Left colon (tissue), 2 donors: ENCODE measurements around the gene GRAP. TPM values are rescaled to one million over a fixed set of nuclear protein-coding genes. Genes with fewer than 3 reads are reported as not detected.

Source experiments
- ATAC-seq: fragments of 200-7000 bp; cut with Tn5 transposase; one replicate; pipeline ENCODE4 v1.9.1; 2020; ENCODE audit warnings: mild to moderate bottlenecking, moderate library complexity
- DNase-seq, 2 donors: peaks; one replicate each; pipeline ENCODE4 v3.0.0-alpha.2; 2020
- intact Hi-C, 2 donors: fragments of 100-400 bp; cut with DNase I in 1 of 2; cut with micrococcal nuclease in 1 of 2; formaldehyde crosslinking; loops; one replicate each; pipeline versions ENCODE4 v1.11.2 to v1.14.0; 2022; cut with DNase I, micrococcal nuclease
- total RNA-seq, 2 donors: library from RNA; stranded (reverse); fragmentation: NEBNext Ultra II Directional; extraction: Animal tissue kit (Norgen Biotek cat#: 25700); gene quantifications; one replicate each; pipeline ENCODE4 v1.2.1, GENCODE V29; 2021
- donor health status: DM: no; HTN: no; CAD: no.
- donor health status: DM: yes; HTN: yes; CAD: no.

Gene GRAP
- total RNA-seq, 2 donors from 2014 or later: 0.79 to 1.5 TPM

GRCh38 chr17:18993905-18994526 is 52.7 kb downstream of the GRAP start:
- DNase-seq (no peak), ATAC-seq (peak; percentile 15)
- intact Hi-C loops: no loop called here

DNA sequence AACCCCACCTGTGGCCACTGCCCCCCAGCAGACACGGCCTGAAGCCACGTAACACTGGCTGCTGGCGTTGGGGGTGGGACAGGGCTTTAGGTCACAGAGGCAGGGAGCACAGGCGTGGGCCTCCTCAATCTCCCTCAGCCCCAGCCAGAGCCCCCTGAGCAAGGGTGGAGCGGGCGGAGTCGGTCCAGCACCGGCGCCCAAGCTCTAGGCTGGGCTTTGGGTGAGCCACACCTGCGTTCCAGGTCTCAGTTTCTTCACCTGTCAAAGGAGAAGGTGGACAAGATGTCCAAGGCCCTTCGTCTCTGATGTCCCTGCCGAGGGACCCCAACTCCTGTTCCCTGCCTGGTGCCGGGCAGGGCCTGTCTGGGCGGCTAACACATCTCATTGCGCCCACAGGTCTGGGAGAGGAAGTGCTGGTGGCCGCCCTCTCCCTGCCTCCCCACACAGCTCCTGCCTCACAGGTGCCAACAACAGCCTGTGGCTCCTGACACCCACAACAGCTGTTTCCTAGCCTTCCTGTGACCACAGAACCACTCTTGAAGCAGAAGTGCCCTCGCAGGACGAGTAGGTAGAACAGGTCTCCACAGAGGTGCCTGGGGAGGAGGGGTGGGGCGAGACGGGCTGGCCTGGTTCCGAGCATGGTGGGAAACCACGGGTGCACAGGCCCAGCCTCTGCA is 54.2 kb downstream of the GRAP start:
- ATAC-seq (no peak), DNase-seq (no peak)

GRCh38 chr17:18991531-18992315 is 55.0 kb downstream of the GRAP start:
- intact Hi-C loops: no loop called here
- no peak for DNase-seq
- no peak for ATAC-seq

More for the DNA sequence above, 54.2 kb downstream of the GRAP start:
- intact Hi-C loops: no loop called here

GRCh38 chr17:18990331-18990730 is 56.4 kb downstream of the GRAP start:
- ATAC-seq (no peak), DNase-seq (no peak)
- intact Hi-C loops: no loop called here

DNA sequence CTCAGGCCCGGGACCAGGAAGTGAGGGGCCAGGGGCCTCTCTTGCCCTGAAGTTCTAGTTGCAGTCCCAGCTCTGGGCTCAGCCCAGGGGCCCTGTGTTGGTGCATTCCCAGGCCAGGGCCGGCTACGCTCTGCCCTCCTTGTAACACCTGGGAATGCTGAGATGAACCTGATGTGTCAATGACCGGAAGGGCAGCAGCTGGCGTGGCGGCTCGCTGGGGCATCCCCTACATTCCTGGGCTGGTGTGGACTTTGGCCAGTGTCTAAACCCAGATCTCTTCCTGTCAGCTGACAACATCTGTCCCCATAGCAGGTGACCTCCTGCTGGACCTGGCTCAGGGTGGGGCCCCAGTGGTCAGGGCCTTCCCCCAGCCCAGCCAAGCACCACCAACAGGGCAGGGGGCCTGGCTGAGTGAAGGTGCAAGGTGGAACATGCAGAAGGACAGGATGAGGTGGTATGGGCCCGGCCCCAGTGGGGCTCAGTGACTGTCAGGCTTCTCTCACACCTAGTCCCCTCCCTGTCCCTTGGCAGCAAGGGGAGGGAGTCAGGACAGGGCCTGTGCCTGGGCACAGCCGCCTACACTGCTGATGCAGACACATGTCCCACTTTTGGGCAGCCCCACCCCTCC is 58.1 kb downstream of the GRAP start:
- peak; percentile 81 to 88 for DNase-seq
- intact Hi-C loops: no loop called here

GRCh38 chr17:18987862-18988545 is 58.8 kb downstream of the GRAP start:
- no peak for DNase-seq
- no peak for ATAC-seq
- intact Hi-C loops: no loop called here

More for the DNA sequence above, 58.1 kb downstream of the GRAP start:
- ATAC-seq: peak; percentile 88

GRCh38 chr17:18987230-18987610 is 59.5 kb downstream of the GRAP start:
- DNase-seq (no peak), ATAC-seq (no peak)
- intact Hi-C loops: no loop called here

DNA sequence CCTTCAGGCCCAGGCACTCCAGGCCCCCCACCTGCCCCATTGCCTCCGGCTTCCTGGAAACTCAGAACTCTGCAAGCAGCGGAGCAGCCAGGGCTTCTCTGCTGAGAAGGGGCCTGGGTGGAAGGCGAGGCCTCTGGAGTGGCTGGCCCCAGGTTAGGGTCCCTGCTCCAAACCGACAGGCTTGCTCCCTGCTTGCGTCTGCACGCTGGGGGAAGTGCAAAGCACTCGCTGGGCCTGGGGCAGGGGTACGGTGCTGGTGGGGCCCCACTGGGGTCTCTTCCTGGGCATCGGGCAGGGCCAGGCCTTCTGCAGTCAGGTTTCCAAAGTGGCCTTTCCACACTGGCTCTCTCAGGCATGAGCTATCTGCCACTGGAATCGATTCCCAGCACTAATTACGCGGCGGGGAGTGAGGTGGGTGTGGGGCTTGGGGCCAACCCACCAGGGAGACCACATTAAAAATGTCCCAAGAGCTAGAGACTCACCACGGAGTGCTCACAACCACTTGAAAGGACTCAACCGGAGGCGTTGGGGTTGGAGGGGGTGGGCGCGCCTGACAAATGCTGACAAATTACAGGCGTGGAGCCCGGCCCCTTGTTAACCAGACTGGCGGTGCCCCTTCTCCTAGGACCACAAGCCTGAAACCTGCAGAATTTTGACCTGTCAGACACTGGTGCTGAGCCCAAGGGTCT is 60.1 kb downstream of the GRAP start:
- ATAC-seq: no peak
- no peak for DNase-seq
- intact Hi-C loops: no loop called here

DNA sequence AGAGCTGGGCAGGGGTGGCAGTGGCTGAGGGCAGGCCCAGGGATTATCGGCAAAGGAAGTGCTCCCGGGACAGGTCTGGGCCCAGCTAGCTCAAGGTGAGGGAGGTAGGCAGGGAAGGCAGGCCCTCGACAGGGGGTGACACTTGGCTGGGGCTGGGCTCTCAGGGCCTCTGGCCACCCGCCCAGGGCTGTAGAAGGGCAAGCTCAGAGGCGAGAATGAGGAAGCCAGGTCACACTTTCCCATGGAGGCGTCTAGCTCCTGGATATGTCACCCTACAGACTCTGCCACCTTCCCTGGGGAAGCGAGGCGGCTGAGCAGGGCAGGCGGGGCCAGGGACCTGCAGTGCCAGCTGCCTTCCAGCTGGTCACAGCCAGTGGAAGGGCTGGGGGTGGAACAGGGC is 61.3 kb downstream of the GRAP start:
- no peak for DNase-seq
- intact Hi-C loops: no loop called here

DNA sequence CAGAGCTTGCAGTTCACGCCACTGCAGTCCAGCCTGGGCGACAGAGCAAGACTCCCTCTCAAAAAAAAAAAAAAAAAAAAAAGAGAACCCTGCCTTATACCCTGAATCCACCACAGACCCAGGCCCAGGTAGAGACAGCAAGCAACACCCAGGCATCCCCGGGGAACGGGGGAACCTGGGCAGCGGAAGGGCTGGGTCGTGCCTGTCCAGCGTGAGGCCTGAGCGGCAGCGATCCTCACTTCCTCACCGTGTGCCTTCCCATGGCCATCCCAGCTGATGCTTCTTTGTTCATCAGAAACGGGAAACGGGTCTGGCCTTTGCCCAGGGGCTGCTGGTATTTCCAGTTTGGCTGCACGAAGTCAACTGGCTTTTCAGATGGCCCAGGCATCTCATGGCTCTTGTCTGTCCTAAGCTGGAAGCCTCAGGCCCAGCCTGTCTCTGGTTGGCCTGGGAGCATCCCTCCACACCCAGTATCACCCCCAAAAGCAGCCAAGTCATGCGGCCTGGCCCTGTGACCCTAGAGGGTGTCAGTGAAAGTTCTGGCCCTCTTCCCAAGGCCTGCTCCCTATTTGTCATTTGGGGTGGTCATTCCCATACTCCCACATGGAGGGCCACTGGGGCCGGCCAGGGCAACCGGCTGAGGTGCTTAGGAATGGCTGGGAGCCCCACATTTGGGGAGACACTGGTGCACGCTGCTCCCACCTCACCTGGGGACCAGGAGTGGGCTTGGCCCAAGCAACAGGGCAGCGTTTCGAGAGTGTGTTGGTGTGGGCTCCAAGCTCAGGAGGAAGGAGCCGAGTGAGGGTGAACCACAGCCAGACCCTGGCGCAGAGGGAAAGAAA is 62.3 kb downstream of the GRAP start:
- no peak for ATAC-seq
- no peak for DNase-seq
- intact Hi-C loops: no loop called here

More for the DNA sequence above, 61.3 kb downstream of the GRAP start:
- ATAC-seq: peak; percentile 1

- intact Hi-C loops: no loop called here
- DNase-seq: peak; percentile 94
- peak; percentile 83 for ATAC-seq
These were observed 64.9 kb downstream of the GRAP start for GRCh38 chr17:18981642-18982424.

DNA sequence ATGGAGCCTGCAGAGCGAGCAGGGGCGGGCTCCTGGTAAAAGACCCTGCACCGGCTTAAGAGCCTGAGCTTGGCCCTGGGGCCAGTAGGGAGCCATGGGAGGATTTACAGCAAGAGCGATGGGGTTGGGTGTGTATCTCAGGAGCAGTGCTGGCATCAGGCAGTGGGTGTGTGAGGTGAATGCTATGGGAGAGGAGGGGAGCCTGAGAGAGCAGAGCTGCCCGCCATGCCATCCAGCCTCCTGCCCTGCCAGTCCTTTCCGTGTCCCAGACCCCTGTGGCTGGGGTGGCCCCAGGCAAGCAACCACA is 65.5 kb downstream of the GRAP start:
- ATAC-seq (peak; percentile 46), DNase-seq (peak in 1 of 2 donors; percentile 51)
- intact Hi-C loops: no loop called here

- no peak for ATAC-seq
- intact Hi-C loops: no loop called here
- no peak for DNase-seq
These were observed 65.9 kb downstream of the GRAP start for GRCh38 chr17:18980682-18981334.

DNA sequence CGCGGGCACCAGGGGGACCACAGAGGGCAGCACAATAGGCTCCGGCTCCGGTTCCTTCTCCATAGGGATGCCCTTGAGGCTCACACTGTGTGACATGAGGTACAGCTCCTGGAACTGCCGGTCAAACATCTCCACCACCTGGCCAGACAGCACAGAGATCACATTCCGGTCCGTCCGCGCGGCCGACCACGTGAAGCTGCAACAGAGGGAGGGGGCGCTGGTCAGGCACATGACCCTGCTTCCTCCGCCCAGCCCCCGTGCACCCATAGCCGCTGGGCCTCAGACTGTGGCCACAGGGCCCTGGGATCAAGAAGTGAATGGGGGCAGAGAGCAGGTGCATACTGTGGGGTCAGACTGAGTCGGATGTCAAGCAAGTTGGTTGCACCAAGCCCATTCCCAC is 68.1 kb downstream of the GRAP start:
- DNase-seq (no peak), ATAC-seq (no peak)
- intact Hi-C loops: no loop called here

DNA sequence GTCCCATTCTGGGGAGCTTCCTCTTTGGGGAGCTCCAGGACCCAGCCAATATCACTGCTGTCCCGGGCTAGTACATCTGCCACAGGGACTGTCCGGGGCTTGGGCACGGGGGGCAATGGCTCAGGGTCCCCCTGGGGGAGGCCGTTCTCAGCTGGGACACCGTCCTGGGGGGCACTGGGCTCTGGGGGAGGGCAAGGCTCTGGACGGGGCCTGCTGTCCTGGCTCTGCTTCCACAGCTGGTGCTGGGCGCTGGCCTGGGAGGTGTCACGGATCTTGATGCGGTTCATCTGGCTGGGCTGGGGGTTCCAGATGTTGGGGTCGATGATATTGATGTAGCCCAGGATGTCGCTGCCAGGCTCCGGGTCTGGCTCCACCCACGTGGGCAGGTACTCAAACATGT is 68.7 kb downstream of the GRAP start:
- DNase-seq: no peak
- intact Hi-C loops: no loop called here
- no peak for ATAC-seq

- DNase-seq (no peak), ATAC-seq (no peak)
- intact Hi-C loops: no loop called here
These were observed 69.1 kb downstream of the GRAP start for GRCh38 chr17:18977646-18978045.

- DNase-seq: no peak
These were observed 69.7 kb downstream of the GRAP start for GRCh38 chr17:18977021-18977420.

More at GRCh38 chr17:18977021-18977420, 69.7 kb downstream of the GRAP start:
- intact Hi-C loops: no loop called here
- no peak for ATAC-seq
